Mesenchymal stem cell (in vitro differentiated cells and primary cell): ENCODE data around the gene MAP7D1.

Source experiments
- DNase-seq: peaks from one replicate; pipeline ENCODE4 v3.0.0-alpha.2; 2013
- H2AFZ ChIP-seq: one replicate; pipeline ENCODE4 v1.6.1; 2013; ENCODE audit warnings: low read depth, mild to moderate bottlenecking, control low read depth, inconsistent platforms, low read length, moderate library complexity
- H2AK5ac ChIP-seq: 2 replicates; pipeline ENCODE4 v1.6.1; 2013; ENCODE audit warnings: low read length, moderate library complexity, mild to moderate bottlenecking, inconsistent platforms; ENCODE audit not compliant: severe bottlenecking
- H2BK120ac ChIP-seq: one replicate; pipeline ENCODE4 v1.6.1; 2013; ENCODE audit warnings: low read depth, mild to moderate bottlenecking, inconsistent platforms, low read length, moderate library complexity
- H2BK12ac ChIP-seq, 2 experiments: one replicate each; pipeline ENCODE4 v1.6.1; 2013; ENCODE audit warnings: inconsistent platforms in 2 of 2, low read length in 2 of 2, mild to moderate bottlenecking in 2 of 2, moderate library complexity in 2 of 2, control low read depth in 1 of 2
- H2BK15ac ChIP-seq: one replicate; pipeline ENCODE4 v1.6.1; 2013; ENCODE audit warnings: mild to moderate bottlenecking, low read depth, inconsistent platforms; ENCODE audit not compliant: poor library complexity, severe bottlenecking
- H2BK5ac ChIP-seq: 2 replicates; pipeline ENCODE4 v1.6.1; 2013; ENCODE audit warnings: low read depth, mild to moderate bottlenecking, low read length, control low read depth, inconsistent platforms; ENCODE audit not compliant: poor library complexity, severe bottlenecking
- H3K14ac ChIP-seq, 2 experiments: one replicate each; pipeline ENCODE4 v1.6.1; 2013; ENCODE audit warnings: inconsistent platforms in 2 of 2, low read length in 2 of 2, control low read depth in 1 of 2, mild to moderate bottlenecking in 1 of 2, moderate library complexity in 1 of 2
- H3K18ac ChIP-seq, 2 experiments: one replicate each; pipeline ENCODE4 v1.6.1; 2013; ENCODE audit warnings: inconsistent platforms in 2 of 2, low read length in 2 of 2, control low read depth in 1 of 2, low read depth in 1 of 2, mild to moderate bottlenecking in 1 of 2
- H3K23ac ChIP-seq, 2 experiments: one replicate each; pipeline ENCODE4 v1.6.1; 2013; ENCODE audit warnings: inconsistent platforms in 2 of 2, low read length in 2 of 2, mild to moderate bottlenecking in 2 of 2, moderate library complexity in 2 of 2, control low read depth in 1 of 2
- H3K27ac ChIP-seq: 2 replicates; pipeline ENCODE4 v1.5.1; 2013; ENCODE audit warnings: mild to moderate bottlenecking, moderate library complexity, low read length, control low read depth, inconsistent platforms; ENCODE audit not compliant: poor library complexity, severe bottlenecking
- H3K27me3 ChIP-seq, 2 experiments: 2 replicates each; pipeline versions ENCODE4 v1.6.1 to v1.7.0; 2013; ENCODE audit warnings: low read length in 2 of 2, mild to moderate bottlenecking in 2 of 2, moderate library complexity in 2 of 2, control low read depth in 1 of 2, inconsistent platforms in 1 of 2; ENCODE audit not compliant: control insufficient read depth in 1 of 2, insufficient read depth in 1 of 2
- H3K36me3 ChIP-seq, 2 experiments: 2 replicates each; pipeline versions ENCODE4 v1.6.1 to v1.7.0; 2013; ENCODE audit warnings: low read length in 2 of 2, control low read depth in 1 of 2, inconsistent platforms in 1 of 2, low read depth in 1 of 2, mild to moderate bottlenecking in 1 of 2; ENCODE audit not compliant: insufficient read depth in 2 of 2, control insufficient read depth in 1 of 2
- H3K4ac ChIP-seq, 2 experiments: one replicate each; pipeline ENCODE4 v1.6.1; 2013; ENCODE audit warnings: inconsistent platforms in 2 of 2, low read length in 2 of 2, mild to moderate bottlenecking in 2 of 2, moderate library complexity in 2 of 2, control low read depth in 1 of 2, low read depth in 1 of 2
- H3K4me1 ChIP-seq: 2 replicates; pipeline ENCODE4 v1.6.1; 2013; ENCODE audit warnings: low read depth, low read length, control low read depth; ENCODE audit not compliant: control insufficient read depth, insufficient read depth
- H3K4me2 ChIP-seq: 2 replicates; pipeline ENCODE4 v1.6.1; 2013; ENCODE audit warnings: low read length, mild to moderate bottlenecking, inconsistent platforms; ENCODE audit not compliant: poor library complexity, severe bottlenecking
- H3K4me3 ChIP-seq, 2 experiments: 2 replicates each; pipeline versions ENCODE4 v1.5.1 to v1.7.0; 2013; ENCODE audit warnings: low read length in 2 of 2, mild to moderate bottlenecking in 2 of 2, control low read depth in 1 of 2, low read depth in 1 of 2; ENCODE audit not compliant: insufficient read depth in 1 of 2
- H3K79me1 ChIP-seq: replicated peaks from 2 replicates; pipeline ENCODE4 v1.6.1; 2013; ENCODE audit warnings: mild to moderate bottlenecking, control low read depth, low read length, inconsistent platforms; ENCODE audit not compliant: poor library complexity, severe bottlenecking
- H3K9ac ChIP-seq: 2 replicates; pipeline ENCODE4 v1.7.0; 2013; ENCODE audit warnings: mild to moderate bottlenecking, low read length, moderate library complexity
- H3K9me3 ChIP-seq: 2 replicates; pipeline ENCODE4 v1.7.0; 2013; ENCODE audit warnings: mild to moderate bottlenecking, low read length; ENCODE audit not compliant: control insufficient read depth
- H4K8ac ChIP-seq: one replicate; pipeline ENCODE4 v1.6.1; 2013; ENCODE audit warnings: inconsistent platforms, mild to moderate bottlenecking, low read length, moderate library complexity
- H4K91ac ChIP-seq: one replicate; pipeline ENCODE4 v1.6.1; 2013; ENCODE audit warnings: mild to moderate bottlenecking, low read length, inconsistent platforms
- WGBS: methylation state at CpG from one replicate; pipeline ENCODE4 v1.1.7; 2013; ENCODE audit warnings: mixed read lengths; 5-methylcytosine and 5-hydroxymethylcytosine counted together

The MAP7D1 gene

DNA sequence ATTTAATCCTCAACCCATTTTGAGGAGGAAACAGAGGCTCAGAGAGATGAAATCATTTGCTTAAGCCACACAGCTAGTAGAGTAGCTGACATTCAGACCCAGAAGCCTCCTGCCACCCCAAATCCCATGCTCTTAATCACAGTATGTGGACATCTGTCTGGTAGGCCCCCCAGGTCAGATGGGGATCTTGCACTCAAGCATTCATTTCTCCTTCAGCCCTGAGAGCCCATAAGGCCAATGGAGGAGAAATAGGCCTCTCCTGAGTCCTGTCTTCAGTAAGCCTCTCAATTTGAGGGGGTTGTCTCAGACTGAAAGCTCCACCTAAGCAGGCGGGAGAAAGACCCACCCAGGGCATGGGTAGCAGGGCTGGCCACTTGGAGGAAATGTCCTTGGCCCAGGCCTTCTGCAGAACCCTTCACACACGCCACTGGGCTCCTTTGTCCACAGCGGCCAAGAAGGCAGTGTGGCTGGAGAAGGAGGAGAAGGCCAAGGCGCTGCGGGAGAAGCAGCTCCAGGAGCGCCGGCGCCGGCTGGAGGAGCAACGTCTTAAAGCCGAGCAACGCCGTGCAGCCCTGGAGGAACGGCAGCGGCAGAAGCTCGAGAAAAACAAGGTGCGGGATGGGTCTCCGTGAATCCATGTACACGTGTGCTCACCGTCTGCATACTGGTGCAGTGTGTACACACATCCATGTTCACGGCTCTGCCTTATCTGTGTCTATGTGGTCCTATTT is 16.2 kb downstream of the MAP7D1 start:
- 97% methylated on average over 21 of the region's 21 CpGs for WGBS
- Histone ChIP-seq H3K4me3 (no peak overlapping the region), H3K9me3 (no peaks in the 10 kb centered on the region), H3K23ac (no peak overlapping the region), H4K91ac (no peak overlapping the region), H3K27ac (peak overlapping the region; percentile 19), H2BK15ac (no peak overlapping the region), H3K18ac (peak overlapping the region in 1 of 2 experiments; percentile 41), H3K79me1 (peaks cover 2% of the 10 kb centered on the region), H2AFZ (no peak overlapping the region), H3K9ac (peak overlapping the region; percentile 60), H4K8ac (no peak overlapping the region), H2BK12ac (peak overlapping the region in 1 of 2 experiments; percentile 4), H3K4ac (no peak overlapping the region), H3K4me2 (no peak overlapping the region), H2BK120ac (no peak overlapping the region), H3K14ac (no peak overlapping the region), H3K4me1 (peaks cover 37% of the 10 kb centered on the region), H3K36me3 (peaks cover 73 to 81% of the 10 kb centered on the region in 2 experiments), H3K27me3 (no peaks in the 10 kb centered on the region), H2AK5ac (no peak overlapping the region), H2BK5ac (no peak overlapping the region)
- DNase-seq = no peak

DNA sequence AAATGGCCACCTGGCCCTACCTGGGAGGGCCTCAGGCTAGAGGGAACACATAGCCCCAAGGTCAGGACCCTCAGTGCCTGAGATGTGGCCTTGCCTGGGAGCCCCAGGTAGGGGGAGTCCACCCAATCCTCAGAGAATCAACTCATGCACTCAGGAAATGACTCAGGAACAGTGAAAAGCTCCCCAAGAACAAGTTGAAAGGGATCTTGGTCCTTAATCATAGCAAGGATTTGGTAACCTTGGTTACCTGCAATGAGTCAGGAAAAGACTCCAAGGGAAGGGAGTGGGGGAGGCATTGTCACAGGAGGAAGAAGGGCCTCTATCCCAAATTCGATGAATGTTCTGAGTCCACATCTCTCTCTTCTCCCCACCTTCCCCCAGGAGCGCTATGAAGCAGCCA is 17.0 kb downstream of the MAP7D1 start:
- Histone ChIP-seq H3K9me3 (no peaks in the 10 kb centered on the region), H3K79me1 (peaks cover 5% of the 10 kb centered on the region), H3K23ac (no peak overlapping the region), H3K27ac (peak overlapping the region; percentile 34), H3K4me1 (peaks cover 31% of the 10 kb centered on the region), H2BK5ac (no peak overlapping the region), H3K4ac (no peak overlapping the region), H3K27me3 (no peaks in the 10 kb centered on the region), H3K4me3 (no peak overlapping the region), H4K8ac (no peak overlapping the region), H2BK120ac (no peak overlapping the region), H2AFZ (no peak overlapping the region), H3K36me3 (peaks cover 74 to 82% of the 10 kb centered on the region in 2 experiments), H2BK15ac (peak overlapping the region; percentile 17), H3K14ac (peak overlapping the region in 1 of 2 experiments; percentile 29), H4K91ac (no peak overlapping the region), H3K4me2 (no peak overlapping the region), H2BK12ac (no peak overlapping the region), H2AK5ac (no peak overlapping the region), H3K9ac (peak overlapping the region; percentile 60), H3K18ac (peak overlapping the region in 1 of 2 experiments; percentile 41)
- DNase-seq = peak; percentile 73
- 60% methylated on average over 2 of the region's 2 CpGs for WGBS

- Histone ChIP-seq H3K18ac (no peak overlapping the region), H3K4ac (no peak overlapping the region), H3K9ac (peak overlapping the region; percentile 72), H2AFZ (no peak overlapping the region), H3K14ac (no peak overlapping the region), H3K9me3 (no peaks in the 10 kb centered on the region), H2BK15ac (no peak overlapping the region), H4K91ac (no peak overlapping the region), H3K4me2 (no peak overlapping the region), H3K23ac (no peak overlapping the region), H3K27me3 (no peaks in the 10 kb centered on the region), H2BK120ac (no peak overlapping the region), H2BK5ac (no peak overlapping the region), H3K27ac (no peak overlapping the region), H3K4me3 (no peak overlapping the region), H4K8ac (no peak overlapping the region), H2BK12ac (no peak overlapping the region), H3K4me1 (peaks cover 29% of the 10 kb centered on the region), H3K36me3 (peaks cover 92 to 94% of the 10 kb centered on the region in 2 experiments), H3K79me1 (peaks cover 16% of the 10 kb centered on the region), H2AK5ac (no peak overlapping the region)
- WGBS = 96% methylated on average over 11 of the region's 11 CpGs
- DNase-seq = no peak
Observed at GRCh38 chr1:36174713-36175112, 18.8 kb downstream of the MAP7D1 start.

GRCh38 chr1:36175137-36176095 is 19.5 kb downstream of the MAP7D1 start:
- Histone ChIP-seq H2BK120ac (no peak overlapping the region), H2BK15ac (peak overlapping the region; percentile 74), H3K4me1 (peaks cover 29% of the 10 kb centered on the region), H3K23ac (no peak overlapping the region), H2AK5ac (no peak overlapping the region), H3K4me2 (no peak overlapping the region), H3K14ac (no peak overlapping the region), H3K36me3 (peaks cover 94 to 96% of the 10 kb centered on the region in 2 experiments), H3K9ac (peak overlapping the region; percentile 72), H3K4me3 (no peak overlapping the region), H3K9me3 (no peaks in the 10 kb centered on the region), H2BK5ac (no peak overlapping the region), H4K91ac (no peak overlapping the region), H3K27ac (no peak overlapping the region), H3K18ac (no peak overlapping the region), H2BK12ac (no peak overlapping the region), H2AFZ (no peak overlapping the region), H4K8ac (peak overlapping the region; percentile 1), H3K79me1 (peaks cover 20% of the 10 kb centered on the region), H3K4ac (no peak overlapping the region), H3K27me3 (no peaks in the 10 kb centered on the region)
- peak; percentile 89 for DNase-seq
- WGBS = 92% methylated on average over 11 of the region's 11 CpGs
